ENCODE measurements around the gene ZNF618.
"Not testable (repeated sequence)": the region's sequence is repeated elsewhere in the genome, so short reads cannot be mapped to it uniquely, and the experiment has no call there.

Gene ZNF618

DNA sequence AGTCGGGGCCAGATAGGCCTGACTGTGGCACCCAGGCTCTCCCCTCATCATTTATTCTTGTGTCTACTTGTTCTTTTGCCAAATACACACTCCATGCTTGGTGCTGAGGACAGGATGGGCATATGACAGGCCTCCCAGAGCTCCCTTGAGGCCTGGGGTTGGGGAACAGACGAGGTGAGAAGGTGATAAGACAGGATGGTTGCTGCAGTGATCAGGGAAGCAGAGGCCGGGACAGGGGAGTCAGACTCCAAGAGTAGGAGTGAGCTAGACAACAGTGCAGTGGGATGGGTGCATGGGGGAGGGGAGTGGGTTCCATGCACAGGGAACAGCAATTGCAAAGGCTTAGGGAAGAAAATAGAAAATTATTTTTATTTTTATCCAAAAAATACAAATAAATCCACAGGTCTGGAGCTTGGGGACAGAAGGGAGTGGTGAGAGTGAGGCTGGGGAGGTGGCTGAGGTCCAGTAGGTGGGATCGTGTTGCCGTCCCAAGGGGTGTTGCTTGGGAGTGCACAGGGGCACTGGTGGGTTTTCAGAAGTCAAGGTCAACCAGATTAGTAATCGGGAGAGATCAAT lies 205.4 kb downstream of the ZNF618 start:
- no peak for DNase-seq (ENCODE audit: low read depth, low spot score)

DNA sequence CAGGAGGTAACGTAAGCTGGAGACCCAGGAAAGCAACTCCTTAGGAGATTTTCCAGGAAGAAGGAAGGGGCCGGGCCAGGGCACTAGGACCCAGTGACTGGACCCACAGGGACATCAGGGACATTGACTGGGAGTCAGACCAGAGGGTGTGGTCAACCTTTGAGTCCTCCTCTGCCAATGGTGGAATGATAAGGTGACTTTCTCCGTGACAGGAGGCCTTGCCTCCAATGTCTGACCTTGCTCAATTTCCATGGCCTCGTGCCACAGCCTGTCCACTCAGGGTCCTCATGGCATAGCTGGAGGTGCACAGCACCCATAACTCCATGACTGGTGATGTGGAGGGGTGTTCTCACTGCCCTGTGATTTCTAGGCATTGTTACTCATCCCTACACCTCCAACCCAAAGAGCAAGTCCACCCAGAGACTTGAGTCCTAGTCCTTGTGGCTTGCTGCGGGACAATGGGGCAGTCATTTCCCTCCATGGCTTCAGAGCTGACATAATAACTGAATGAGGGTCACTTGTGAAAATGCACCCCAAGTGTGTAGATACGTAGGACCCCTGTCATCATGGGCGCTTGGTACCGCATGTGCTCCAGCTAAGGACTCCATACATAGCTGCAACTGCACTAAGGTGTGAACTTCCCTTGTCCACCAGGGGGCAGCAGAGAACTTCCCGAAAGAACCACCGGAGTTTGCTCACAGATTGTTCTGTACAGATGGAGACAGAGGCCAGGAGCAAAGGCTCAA lies 206.1 kb downstream of the ZNF618 start:
- DNase-seq (ENCODE audit: low read depth, low spot score), result peak; percentile 75

DNA sequence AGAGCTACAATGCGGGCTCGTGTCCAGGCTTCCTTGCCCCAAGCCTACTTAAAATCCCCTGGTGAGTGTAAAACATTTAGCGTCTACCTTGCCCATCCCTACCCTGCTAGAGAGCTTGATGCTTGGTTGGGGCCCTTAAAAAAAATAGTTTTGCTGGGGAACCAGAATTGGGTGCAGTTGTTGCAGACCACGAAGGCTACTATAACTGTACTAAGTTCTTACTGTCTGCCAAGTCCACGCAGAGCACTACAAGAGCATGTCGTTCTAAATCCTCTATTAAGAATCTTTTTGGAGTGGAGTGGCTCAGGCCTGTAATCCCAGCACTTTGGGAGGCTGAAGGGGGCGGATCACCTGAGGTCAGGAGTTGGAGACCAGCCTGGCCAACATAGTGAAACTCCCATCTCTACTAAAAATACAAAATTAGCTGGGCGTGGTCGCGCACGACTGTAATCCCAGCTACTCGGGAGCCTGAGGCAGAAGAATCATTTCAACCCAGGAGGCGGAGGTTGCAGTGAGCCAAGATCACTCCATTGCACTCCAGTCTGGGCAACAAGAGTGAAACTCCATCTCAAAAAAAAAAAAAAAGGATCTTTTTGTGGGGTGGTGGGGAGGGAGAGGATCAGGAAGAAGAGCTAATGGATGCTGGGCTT lies 206.8 kb downstream of the ZNF618 start:
- not testable (repeated sequence) for DNase-seq (ENCODE audit: low read depth, low spot score)

DNA sequence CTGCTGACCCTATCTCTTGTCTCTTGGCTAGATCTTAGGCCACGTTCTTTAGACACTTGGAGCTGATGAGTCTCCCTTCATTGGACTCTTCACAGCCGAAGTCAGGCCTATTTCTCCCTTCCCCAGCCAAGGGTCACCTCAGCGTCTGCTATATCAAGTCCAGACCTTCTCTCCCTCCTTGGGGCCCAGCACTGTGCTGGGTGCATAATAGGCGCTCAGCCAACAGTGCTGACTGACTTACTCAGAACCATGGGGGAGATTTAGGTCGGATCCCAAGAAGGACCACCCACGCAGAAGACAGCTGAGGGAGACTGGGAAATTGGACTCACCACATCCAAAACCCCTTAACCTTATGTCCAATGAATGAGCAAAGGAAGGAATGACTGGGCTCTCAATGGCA lies 207.6 kb downstream of the ZNF618 start:
- DNase-seq (ENCODE audit: low read depth, low spot score), result no peak

DNA sequence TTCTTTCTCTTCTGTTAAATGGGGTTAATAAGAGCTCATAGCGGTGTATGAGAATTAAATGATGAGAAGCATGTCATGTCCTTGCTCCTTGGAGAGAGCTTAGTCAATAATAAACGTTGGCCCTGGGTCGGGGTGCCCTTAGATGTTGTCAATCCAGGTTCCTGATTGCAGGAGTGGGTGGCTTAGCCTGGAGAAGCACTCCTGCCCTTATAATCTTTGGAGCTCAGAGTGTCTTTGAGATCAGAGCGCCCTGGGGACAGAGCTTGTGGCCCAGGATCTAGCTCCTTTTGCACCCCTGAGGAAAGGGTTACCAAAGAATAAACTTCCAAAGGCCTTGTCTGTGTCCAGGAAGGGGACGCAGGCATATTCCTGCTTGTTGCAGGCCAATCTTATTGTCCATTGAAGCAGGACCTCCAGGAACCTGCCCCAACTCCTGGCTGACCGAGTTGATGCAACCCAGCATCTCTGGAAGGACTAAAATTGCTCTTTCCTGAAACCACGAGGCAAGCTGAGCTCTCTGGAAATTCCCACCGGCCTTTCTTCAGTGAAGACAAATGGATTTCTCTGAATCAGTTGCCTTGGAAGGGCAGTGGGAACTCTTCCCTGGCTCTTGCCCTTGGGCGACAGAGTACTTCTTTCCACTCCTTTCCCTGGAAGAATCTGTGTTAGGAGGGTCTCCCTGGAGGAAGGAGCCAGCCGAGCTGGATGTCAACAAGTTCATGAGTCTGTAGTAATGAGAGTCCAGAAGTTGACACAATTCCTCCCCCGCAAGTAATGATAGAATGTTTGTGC lies 208.4 kb downstream of the ZNF618 start:
- no peak for DNase-seq (ENCODE audit: low read depth, low spot score)

DNA sequence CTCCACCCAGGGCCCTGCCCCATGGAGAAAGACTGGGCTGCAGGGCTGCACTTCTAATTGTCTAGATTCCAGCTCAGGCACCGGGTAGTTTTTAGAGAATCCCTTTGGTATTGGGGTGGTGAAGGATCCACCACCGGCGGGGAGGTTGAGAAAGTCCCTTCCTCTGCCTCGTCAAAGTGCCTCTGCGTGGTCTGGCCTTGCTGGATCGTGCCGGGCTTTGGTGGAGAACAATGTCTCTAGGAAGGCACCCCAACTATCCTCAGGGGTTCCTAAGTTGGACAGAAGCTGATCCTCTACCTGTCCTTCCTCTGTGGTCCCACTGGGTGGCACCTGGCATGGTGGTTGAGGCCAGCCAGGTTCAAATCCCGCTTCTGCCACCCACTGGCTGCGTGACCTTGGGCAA lies 209.3 kb downstream of the ZNF618 start:
- DNase-seq (ENCODE audit: low read depth, low spot score), result no peak

DNA sequence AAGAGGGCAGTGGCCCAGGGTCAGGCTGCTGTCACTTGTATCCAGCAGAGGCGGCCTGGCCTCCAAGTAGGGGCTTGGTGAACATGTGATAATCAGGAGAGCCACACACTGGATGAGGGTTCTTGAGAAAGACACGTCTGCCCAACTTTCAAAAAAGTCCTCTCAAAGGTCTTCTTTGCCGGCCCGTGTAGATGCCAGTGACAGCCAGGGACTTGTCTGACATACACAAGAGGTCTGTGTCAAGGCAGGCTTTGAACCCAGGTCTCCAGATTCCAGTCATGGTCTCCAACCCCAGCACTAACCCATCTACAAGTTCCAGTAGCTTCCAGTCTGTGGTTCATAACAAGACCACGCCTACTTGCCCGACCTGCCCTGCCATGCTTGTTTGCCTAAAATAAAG lies 209.9 kb downstream of the ZNF618 start:
- DNase-seq (ENCODE audit: low read depth, low spot score), result no peak

DNA sequence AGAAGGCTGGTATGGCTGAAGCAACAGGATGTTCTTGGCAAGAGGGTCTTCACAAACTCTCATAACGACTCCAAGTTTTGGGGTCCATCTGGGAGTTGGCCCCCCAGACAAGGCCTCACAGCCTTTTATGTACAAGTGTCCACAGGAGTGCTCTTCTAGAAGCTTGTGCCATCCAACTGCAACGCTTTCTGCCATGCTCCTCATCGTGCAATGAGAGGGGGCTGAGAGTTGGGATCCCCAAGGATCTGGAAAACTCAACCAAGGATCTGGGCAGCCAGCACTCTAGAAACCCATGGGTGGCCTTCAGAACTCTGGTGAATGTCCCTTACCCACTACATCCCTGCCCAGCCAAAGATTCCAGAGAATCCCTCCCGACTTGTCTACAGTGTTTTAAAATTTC lies 210.5 kb downstream of the ZNF618 start:
- DNase-seq (ENCODE audit: low read depth, low spot score), result no peak

DNA sequence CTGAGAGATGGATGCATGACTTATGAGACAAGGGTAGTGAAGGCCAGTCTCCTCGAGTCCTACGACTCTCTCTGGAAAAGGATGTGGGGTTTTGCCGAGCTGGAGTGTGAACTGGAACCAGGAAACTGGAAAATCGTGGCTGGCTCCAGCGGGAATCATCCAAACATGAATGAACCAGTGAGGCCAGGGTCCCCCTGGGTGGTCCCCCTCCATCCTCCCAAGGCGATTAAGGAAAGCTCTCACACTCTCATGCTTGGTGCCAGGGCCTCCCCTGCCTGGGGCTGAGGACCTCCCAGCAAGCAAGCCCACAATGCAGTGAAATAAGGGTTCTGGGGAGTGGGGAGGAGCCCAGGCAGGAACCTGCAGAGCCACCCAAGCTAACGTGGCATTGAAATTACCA lies 211.6 kb downstream of the ZNF618 start:
- DNase-seq (ENCODE audit: low read depth, low spot score), result no peak

DNA sequence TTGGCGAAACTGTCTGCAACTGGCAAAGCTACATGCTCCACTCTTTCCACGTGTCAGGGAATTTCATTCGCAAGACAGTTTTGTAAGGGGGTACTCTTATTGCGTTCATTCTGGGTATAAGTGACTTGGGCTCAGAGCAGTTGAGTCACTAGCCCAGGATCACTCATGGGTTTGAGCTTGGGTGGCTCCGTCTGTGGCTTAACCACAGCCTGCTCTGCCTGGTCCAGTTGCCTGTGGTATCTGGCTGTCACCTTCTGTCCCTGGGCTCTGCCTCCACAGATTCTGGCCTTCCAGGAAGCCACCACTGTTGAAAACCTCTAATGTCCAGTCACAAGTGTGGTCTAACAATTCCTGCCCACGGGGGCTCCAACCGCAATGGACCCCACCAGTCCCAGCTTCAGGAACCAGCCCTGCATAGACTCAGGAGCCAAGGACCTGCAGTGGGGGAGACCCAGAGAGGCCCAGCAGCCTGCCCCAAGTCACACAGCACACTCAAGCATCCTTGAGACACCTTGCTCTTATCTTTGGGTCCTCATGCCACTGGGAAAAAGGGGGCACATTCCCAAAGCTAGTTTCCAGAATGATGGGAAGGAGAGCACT lies 212.6 kb downstream of the ZNF618 start:
- DNase-seq (ENCODE audit: low read depth, low spot score), result no peak

DNA sequence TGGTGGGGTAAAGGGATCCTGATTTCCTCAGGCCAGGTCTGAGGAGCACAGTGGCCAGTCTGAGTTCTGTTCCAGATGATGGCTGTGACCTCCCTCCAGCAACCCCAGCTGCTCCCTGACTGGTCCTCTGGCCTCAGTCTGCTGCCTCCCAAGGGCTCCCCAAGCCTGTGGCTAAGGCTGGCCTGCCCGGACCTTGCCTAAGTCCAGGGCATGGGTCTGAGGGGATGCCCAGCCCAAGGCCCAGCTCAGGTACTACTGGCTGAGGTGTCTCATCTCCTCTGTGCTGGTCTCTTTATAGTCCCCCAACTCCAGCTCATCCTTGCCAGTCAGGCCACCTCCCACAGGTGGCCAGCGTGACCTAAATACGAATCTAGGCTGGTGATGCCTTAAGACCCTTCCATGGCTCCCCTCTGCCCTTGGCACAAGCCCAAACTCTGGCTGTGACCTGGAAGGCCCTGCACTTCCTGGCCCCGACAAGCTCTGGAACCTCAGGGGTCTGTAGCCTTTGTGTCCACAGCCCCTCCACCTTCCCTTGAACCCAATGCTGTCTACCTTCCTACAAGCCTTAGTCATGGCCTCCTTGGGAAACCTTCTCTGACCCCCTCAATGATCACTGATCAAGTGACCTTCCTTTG lies 213.2 kb downstream of the ZNF618 start:
- DNase-seq (ENCODE audit: low read depth, low spot score), result no peak

DNA sequence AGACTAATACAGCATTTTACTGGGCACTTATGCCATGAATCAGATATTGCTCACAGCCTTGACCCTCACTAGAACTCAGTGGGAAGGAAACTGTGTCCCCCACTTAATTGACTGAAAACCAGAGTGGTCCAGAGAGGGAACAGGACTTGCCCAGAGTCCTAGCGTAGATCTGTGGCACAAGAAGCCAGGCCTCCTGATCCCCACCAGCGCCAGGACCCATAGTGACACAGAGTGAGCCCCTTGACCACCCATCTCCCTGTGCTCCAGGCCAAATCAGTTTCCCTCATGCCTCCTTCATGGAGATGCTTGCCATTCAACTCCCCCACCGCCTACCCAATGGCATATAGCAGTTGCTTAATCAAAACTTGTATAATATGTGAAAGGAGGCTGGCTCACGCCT lies 214.7 kb downstream of the ZNF618 start:
- DNase-seq (ENCODE audit: low read depth, low spot score), result no peak

DNA sequence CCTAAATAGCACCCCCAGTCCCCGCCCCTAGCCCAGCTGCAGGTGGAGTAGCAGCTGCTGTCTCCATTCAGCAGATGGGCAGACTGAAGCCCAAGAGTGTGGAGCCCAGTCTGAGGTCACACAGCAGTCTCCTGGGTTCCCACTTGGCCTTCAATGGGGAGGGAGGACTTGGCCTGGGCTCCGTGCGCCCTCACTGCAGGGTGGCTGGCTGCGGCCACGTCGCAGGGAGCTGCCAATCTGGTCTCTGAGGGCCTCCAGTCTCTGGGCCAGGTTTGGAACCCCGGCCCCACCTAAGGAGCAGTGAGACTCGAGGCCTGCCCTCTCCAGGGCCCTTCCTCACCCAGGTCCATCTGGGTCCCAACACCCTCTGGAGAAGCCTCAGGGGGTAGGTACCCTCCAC lies 215.6 kb downstream of the ZNF618 start:
- no peak for DNase-seq (ENCODE audit: low read depth, low spot score)

DNA sequence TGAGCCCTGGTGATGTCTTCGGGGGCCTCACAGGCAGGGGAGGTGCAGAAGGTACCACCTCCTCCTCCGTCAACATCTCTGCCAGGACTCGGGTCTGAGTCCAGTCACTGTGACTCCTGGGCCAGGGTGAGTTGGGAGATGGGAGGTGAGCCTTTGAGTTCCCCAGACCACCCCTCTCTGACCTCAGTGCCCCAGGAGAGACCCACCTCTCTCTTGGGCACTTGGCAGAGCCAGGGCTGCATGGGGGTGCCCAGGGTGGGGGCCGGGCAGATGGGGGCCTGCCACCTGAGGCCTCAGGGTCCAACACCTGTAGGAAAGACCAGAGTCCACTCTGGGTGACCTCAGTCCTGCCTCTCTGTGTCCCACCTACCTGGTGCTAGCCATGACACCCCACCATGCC lies 216.2 kb downstream of the ZNF618 start:
- no peak for DNase-seq (ENCODE audit: low read depth, low spot score)

DNA sequence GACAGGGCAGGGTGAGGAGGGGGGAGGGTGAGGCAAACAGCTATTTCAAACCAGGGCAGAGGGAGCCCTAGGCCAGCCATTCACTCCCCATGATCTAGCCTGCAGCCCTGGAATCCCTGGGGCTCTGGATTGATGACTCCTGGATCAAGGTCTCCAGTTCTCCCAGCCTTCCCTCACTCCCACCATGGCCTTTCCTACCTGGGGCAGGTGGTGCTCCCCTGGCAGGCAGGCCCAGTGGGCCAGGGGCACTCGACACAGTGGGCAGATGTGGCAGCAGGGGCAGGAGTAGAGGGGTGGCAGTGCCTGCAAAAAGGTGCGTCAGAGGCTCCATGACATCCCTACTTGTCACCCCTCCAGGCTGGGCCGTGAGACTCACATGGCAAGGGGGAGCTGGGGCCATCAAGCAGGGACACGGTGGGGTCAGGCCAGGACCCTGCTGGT lies 216.9 kb downstream of the ZNF618 start:
- no peak for DNase-seq (ENCODE audit: low read depth, low spot score)

DNA sequence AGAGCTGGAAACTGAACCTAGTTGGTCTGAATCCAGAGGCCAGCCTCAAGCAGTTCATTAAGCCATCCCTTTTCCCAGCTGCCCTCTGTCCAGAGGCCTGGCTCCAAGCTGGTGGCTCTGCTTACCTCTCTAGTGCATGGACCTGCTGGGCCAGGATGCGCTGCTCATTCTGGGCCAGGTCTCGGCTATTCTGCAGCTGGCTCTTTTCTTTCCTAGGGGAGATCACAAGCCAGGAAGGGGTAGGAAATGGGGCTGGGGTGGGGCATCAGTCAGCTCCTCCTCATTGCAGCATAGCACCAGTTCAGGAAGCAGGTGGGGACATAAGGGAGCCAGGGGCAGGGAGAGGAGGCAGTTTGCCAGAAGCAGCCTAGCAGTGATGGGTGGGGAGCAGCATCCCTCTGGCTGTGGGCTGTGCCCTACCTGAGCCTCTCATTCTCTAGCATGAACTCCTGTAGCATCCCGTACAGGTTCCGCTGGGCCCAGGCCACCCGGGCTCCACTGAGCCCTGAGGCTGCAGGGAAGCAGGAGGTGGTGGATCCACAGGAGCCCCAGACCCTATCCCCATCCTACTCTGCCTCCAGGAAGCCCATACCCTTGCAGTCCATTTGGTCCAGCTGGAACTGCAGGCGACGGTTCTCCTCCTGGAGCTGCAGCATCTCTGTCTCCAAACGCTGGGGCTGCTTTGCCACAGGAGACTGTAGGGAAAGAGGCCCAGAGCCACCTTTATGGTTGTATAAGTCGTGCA lies 217.8 kb downstream of the ZNF618 start:
- no peak for DNase-seq (ENCODE audit: low read depth, low spot score)

DNA sequence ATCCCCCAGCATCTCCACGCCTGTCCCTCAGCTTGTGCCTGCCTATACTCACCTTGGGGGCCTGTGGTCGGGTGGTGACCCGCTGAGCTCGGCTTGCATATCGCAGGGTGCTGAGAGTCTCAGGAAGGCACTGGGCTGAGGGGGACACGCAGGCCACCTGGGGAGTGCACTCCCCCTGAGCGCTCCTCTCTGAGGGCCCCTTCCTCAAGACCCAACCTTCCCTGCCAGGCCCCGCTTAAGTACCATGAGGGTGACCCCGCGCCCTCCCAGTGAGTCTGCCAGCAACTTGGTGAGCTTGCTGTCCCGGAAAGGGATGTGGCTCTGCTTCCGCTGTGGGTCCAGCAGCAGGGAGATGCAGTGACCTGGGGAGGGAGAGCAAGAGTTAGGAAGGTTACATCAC lies 218.9 kb downstream of the ZNF618 start:
- no peak for DNase-seq (ENCODE audit: low read depth, low spot score)

DNA sequence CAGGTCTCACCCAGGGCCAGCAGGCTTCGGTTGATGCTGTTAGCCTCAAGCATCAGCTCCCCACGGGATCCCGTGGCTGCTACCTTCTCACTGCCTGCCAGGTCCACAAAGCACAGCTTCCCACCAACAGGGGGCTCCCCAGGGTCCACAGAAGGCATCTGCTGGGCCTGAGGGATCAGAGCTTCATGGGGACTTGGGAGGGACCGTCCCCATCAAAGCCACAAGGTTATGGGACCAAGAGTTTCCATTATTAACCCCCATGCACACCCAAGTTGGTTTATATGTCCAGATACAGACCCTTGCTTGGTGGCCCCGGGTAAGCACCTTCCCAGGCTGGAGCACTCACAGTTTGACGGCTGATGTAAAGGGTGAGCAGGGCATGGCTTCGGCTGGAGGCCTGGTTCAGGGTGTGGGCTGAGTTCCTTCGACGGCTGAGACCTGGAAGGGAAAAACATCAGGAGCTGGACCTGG lies 220.0 kb downstream of the ZNF618 start:
- DNase-seq (ENCODE audit: low read depth, low spot score), result no peak

DNA sequence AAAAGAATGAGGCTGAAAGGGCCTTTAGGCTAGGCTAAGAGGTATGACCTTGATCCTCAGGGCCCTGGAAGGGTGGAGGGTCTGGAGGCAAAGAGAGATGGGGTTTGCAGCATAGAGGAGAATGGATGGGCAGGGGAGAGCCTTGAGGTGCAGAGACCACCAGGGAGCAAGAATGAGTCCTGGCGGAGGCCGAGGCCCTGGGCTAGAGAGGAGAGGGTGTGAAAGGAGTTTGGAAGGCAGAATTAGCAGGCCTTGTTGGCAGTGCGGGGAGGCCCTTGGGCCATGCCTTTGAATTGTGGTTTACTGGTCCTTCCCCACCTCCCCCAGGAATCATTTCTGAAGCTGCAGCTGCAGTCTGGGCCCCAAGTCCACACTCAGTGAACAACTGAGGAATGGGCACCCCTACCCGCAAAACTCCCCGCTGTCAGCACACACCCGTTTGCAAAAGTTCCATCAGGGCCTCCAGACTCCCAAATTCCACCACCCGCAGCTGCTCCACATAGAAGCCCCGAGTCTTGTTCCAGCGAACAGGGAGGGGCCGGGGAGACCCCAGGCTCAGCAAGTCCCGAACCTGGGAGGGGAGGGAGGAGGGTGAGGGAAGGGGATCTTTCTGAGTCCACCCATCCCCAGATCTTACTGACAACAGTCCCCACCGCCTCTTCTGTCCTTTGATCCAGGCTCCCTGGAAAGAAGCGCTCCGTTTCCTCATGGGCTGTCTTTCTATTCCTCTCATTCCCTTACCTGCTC lies 220.9 kb downstream of the ZNF618 start:
- no peak for DNase-seq (ENCODE audit: low read depth, low spot score)

DNA sequence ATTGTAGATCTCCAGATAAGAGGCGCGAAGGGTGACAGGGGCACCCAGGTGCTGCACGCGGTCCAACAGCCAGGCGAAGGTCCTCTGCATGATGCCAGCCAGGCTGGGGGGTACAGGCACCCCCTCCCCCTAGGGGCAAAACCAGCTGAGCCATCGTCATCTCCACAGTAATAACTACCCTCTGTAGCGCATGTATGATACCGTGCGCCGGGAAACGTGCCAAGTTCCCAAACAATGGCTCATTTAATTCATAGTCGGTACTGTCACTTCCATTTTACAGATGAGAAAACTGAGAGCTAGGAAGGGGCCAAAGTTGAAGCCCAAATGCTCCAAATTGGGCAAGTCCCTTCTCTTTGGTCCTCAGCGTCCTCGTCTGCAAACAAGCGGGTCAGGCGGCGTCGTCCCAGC lies 221.5 kb downstream of the ZNF618 start:
- no peak for DNase-seq (ENCODE audit: low read depth, low spot score)

Measured in smooth muscle cell of the brain vasculature (primary cell).